HS-5 (cell line): ENCODE results near the gene VPS4A.

Experiments used
- DNase-seq: peaks from one replicate; pipeline ENCODE4 v3.0.0-alpha.2; 2012; ENCODE audit warnings: low read depth

The VPS4A gene

DNA sequence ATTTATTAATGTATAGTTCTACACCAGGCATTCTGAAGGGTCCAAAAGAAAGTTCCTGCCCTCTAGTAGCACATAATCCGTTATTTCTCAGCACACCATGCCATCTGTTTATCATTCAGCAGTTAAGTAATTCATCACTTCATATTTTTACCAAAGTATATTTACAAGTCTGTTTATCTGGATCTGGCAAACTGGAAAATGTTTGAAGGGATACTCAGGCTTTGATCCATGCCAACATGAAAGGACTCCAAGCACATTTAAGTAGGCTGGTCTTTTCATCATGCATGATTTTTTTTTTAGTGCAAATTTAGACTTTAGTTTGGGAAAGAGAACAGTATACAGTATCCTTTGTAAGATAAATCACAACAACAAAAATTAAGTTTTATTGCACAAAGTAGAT is 4.1 kb upstream of the VPS4A start:
- no peak for DNase-seq

DNA sequence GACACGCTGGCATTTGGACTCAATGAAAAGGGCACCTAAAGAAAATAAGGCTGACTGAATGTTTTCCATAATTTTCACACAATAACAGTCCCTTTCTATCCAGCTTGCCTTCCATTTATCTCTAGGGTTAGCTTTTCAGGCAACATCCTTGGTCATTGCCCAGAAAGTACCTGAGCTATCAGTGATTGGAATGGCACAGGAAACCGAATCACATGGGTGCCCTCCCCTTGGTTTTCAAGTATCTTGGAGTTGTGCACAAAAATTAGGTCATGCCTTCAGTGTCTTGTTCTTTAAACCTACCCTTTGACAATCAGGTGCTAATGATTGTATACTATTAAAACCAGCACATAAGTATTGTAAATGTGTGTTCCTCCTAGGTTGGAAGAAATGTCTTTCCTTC is 3.3 kb upstream of the VPS4A start:
- no peak for DNase-seq

DNA sequence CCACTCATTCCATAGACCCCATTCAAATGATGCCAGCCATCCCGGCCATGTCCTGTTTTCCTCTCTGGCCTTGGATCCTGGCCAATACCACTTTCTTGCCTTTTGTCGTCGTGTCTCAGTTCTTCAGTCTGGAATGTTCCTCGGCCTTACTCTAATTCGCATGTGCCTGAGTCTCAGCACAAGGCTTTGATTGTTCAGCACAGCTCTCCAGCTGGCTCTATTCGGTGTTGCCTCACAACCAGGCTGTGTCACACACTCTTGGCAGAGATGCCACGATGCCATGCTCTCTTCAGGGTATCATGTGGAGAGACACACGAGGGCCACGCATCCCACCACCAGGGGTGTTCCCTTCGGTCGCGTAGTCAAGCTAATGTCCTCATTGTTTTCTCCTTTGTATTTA is 1.8 kb upstream of the VPS4A start:
- no peak for DNase-seq

DNA sequence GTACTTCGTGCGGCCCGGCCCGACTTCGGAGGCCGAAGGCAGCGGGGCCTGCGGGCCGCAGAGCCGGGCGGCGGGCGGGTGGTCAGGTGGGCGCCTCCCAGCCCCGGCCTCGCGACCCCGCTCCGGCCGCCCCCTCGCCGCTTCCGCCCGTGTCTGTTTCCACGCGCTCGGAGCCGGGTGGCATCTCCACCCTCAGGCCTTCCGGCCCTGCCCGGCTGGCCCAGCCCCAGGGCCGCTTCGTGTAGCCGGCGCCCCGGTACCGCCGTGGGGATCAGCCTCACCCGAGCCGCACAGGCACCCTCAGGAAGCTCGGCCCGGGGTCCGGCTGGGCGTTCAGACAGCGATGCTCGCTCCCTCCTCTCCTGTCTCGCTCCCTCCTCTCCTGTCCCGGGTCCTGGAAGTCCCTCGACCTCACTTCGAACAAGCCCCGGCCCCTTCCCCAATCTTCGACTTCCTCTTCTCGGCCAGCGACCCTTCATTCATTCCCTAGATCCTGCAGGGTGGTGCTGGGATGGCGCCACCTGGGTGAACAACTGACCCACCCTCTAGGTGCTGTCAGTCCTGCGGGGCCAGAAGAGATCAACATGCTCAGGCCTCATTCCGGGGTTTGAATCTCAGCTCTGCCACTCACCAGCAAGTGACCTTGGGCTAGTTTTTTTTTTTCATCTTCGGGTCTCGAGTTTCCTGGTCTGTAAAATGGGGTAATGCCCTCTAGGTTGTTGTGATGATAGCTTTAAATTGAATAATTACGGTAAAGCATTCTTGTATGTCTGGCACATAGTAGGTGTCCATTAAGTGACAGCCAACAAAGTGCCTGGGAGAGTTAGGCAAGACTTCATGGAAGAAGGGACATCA is 610 bp downstream of the VPS4A start:
- DNase-seq, result no peak

DNA sequence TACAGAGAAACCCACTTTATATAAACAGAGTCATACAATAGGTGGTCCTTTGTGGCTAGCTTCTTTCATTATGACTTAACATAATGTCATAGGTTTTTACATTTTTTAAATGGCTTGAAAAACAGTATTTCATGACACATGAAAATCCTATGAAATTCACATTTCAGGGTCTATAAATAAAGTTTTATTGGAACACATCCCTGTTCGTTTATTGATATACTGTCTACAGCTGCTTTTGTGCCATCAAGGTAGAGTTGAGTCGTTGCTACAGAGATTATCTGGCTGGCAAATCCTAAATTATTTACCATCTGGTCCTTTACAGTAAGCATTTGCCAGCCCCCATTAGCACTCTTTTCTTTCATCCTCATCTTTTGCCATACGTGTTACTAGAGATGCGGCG is 2.3 kb downstream of the VPS4A start:
- no peak for DNase-seq

DNA sequence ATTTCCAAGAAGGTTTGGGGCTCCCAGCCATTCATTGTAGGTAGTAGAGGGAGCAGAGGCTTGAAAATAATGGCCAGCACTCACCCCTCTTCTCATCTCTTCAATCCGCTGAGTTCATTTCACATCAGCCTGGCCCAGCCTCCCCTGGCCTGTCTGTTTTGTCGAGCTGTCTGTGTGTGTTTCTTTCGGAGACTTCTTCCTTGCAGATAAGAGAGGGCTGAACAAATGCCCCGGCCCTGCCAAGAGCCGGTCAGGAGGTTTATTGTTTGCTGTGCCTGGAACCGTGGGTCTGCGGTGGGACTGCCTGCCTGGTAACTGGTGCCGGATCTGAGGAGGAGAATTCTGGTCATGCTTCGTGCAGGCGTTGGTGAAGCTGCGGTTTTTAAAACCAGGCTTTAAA is 3.4 kb downstream of the VPS4A start:
- no peak for DNase-seq

DNA sequence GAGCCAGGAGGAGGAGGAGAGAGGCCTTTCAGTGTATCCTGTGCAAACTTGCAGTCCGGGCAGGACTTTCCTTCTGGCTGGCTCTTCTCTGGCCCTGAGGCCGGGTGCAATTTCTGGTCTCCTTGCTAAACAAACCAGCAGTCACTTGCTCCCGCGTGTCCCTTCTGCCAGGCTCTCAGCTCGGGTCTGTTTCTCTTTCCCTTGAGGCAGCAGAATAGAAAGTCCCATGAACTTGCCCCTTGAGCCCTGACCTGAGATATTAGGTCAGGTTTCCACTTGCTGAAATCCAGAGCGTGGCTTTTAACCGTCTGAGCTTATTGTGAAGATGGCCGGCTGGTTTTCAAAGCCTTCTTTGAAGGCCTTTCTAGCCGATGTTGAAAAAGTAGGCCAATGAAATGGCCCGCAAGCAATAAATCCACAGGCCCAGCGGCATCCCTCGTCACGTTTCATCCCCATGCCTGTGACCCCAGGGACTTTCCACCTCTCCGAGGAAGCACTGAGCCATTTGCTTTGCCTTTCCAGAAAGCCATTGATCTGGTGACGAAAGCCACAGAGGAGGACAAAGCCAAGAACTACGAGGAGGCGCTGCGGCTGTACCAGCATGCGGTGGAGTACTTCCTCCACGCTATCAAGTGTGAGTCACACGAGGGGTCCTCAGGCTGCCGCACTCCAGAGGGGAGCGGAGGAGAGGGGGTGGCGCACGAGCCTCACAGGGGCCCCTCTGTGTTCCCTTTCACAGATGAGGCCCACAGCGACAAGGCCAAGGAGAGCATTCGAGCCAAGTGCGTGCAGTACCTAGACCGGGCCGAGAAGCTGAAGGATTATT is 4.5 kb downstream of the VPS4A start:
- no peak for DNase-seq

DNA sequence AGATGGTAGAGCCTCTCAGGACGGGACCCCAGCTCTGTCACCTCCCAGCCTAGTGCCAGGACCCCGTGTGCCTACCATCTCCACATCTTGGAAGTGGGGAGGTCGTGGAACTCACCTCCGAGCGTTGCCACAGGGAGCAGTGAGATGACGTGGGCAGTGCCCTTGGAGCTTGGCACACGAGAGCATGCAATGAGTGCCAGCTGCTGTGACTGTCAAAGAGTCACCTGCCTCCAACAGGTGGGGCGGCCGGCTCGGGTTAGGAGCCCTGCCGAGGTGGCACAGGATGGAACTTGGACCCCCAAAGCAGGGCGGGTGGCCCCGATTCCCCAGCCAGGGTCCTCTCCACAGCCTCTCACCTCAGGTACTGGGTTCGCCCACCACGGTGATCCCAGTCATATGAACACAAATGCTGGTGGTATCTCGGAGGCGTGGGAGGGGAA is 5.5 kb downstream of the VPS4A start:
- no peak for DNase-seq

DNA sequence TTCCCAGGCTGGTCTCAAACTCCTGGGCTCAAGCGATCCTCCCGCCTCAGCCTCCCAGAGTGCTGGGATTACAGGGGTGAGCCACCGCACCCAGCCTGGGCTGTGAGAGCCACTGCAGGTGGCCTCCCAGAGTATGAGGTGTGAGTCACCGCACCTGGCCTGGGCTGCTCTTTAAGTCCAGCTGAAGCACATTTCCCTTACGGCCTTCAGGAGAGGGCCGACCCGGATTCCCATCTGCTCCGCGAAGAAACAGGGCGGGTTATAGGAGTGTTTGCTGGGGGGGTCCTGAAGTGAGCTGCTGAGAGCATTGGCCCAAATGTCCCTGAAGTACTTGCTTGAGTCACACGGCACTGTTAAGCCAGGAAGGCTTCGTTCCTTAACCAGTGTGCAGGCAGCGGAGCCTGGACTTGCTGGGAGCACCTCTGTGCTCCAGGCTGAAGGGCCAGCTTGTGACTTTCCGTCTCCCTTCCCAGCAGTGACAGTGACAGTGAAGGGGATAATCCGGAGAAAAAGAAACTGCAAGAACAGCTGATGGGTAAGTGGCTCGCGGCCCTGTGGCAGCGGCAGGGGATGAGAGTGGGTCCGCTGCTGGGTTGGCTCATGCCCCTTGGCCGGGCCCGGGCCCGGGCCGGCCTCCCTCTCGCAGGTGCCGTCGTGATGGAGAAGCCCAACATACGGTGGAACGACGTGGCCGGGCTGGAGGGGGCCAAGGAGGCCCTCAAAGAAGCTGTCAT is 7.2 kb downstream of the VPS4A start:
- DNase-seq, result no peak

DNA sequence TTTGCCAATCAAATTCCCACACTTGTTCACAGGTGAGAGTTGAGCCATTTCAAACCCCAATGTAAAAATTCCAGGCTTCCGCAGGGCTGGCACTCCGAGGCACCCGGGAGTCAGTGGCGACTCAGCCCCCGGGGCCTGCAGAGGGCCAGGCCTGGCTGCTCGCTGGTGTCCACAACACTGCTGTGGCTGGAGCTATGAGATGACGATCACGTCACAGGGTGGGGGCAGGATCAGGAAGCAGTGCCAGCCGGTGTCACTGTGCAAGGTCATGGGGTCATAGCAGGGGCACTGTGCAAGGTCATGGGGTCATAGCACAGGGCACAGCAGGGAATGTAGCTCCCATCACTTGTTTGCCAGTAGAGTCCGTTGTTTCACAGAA is 7.8 kb downstream of the VPS4A start:
- no peak for DNase-seq

DNA sequence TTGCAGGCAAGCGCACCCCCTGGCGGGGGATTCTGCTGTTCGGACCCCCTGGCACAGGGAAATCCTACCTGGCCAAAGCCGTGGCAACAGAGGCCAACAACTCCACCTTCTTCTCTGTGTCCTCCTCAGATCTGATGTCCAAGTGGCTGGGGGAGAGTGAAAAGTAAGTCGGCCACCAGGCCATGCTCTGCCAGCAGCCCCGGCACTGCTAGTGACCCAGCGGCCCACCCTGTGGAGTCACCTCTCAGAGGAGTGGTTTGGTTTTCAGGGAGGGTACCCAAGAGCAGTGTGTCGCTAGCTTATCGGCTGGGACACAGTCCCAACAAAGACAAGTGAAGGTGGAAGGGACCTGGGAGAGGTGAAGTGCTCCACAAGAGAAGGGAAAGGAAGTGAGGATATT is 8.2 kb downstream of the VPS4A start:
- DNase-seq, result no peak

DNA sequence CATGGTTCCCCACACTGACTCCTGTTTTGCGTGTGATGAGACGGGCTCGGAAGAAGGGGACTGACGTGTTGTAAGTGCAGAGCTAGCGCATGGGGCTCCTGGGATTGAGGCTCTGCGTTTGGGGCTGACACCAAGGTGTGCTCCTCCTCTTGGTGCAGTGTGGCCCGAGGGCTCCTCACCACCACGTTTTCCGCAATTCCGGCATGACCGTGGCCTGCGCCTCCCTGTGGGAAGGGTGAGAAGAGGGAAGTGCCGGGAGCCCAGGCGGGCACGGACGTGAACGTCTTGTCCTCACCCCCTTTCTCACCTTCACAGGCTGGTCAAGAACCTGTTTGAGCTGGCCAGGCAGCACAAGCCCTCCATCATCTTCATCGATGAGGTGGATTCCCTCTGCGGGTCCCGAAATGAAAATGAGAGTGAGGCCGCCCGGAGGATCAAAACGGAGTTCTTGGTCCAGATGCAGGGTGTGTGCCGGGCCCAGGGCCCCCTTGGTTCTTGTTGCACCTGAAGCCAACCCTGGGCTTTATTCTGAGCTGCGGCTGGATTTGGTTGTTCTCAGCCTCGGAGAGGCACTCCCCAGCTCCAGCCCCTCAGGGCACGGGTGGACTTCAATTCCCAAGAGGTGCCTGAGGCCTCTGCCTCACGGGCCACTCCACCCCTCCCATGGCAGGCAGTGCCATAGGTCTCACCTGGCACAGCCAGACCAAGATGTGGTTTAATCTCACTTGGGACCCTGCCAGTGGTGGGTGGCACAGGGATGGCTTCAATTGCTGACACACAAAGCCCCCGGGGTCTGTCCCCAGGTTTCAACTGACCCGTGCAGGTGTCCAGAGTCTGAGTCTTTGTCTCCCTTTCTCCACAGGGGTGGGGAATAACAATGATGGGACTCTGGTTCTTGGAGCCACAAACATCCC is 8.9 kb downstream of the VPS4A start:
- DNase-seq, result no peak

DNA sequence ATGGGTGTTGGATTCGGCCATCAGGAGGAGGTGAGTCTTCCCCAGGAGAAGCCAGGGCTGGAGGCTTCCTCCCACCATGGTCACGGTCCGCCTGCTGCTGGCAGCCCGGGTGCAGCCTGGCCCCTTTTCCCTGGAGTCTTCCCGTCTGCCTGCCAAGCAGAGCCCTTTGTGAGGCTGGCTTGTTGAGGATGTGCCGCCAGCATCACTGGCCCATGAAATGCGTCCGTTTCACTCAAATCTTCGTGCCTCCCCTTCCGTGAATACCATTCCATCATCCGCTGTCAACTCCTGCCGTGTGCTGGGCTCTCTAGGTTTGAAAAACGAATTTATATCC is 9.6 kb downstream of the VPS4A start:
- DNase-seq, result no peak

DNA sequence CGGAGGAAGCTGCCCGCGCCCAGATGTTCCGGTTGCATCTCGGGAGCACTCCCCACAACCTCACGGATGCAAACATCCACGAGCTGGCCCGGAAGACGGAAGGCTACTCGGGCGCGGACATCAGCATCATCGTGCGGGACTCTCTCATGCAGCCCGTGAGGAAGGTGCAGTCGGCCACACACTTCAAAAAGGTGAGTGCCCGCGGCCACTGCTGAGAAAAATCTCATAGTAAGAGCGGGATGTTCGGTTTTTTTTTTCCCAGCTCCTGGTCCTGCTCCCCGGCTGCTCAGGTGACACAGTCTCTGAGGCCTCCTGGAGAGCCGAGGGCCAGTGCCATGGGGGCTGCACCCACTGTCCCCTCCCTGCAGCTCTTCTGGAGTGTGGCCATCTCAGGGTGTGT is 9.9 kb downstream of the VPS4A start:
- DNase-seq, result no peak

DNA sequence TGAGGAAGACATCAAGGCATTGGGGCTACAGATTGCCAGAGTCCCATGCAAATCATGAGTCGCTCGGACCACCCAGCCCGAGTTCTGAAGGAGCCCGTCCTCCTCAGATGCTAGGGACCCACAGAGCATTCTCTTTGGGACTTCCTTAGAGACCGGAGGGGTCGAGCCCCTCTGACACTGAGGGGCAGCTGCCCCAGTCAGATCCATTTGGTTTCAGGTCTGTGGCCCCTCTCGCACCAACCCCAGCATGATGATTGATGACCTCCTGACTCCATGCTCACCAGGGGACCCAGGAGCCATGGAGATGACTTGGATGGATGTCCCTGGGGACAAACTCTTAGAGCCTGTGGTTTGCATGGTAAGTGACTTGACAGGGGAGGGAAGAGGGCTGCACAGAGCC is 11.2 kb downstream of the VPS4A start:
- no peak for DNase-seq

DNA sequence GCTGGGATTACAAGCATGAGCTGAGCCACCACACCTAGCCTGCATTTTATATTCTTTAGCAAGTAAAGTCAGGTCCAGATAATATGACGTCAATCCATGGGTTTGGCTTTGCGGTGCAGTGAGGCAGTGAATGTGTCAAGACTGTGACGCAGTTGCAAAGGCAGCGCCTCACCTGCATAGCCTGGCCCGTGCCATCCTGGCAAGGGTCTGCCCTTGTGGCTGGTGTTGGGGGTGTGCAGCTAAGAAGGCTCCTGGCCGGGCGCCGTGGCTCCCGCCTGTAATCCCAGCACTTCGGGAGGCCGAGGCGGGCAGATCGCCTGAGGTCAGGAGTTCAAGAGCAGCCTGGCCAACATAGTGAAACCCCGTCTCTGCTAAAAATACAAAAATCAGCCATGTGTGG is 12.3 kb downstream of the VPS4A start:
- DNase-seq, result no peak

DNA sequence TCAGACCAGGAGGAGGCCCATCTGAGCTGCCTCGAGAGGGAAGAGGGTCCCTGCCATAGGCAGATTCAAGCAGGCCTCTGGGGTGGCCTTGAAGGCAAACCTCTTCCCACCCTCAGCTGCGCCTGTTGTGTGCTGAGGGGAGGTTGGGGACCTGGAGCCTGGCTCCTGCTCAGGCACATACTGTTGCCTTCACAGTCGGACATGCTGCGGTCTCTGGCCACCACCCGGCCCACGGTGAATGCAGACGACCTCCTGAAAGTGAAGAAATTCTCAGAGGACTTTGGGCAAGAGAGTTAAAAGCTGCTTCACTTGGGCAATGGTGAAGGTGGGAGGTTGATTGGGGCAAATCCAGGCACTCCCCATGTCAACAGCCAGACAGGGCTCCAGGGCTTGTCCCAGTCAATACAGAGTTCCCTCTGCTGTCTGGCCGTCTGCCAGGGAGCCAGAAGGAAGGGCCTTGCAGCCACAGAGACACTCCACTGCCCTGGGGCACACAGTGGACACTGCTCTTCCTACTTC is 12.9 kb downstream of the VPS4A start:
- DNase-seq, result no peak

DNA sequence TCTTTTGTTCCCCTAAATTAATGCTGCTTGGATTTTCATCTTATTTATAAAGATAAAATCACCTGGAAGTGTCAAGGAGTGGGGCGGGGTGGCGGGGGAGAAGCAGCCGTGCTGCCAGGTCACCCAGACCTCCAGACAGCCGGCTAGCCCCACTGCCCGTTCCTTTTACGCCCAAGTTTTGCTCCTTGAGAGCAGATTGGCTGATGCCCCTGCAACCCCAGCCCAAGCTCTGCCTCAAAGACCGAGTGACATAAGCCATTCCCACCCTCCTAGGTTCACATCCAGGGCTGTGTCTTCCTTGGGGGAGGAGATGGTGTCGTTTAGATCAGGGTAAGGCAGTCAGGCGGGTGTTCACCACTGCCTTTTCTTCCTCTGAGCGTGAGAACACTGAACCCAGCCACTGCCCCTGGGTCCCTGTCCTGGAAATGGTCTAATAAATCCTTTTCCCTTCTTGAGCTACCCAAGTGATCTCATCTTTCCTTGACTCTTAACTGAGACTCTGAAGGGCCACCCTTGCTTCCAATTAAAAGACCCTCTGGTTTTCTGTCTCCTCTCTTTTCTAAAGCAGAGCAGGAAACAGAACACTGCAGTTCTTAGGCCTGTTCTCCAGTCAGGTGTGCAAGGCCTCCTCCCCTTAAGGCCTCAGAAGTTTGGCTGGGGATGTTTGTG is 13.6 kb downstream of the VPS4A start:
- DNase-seq, result no peak

DNA sequence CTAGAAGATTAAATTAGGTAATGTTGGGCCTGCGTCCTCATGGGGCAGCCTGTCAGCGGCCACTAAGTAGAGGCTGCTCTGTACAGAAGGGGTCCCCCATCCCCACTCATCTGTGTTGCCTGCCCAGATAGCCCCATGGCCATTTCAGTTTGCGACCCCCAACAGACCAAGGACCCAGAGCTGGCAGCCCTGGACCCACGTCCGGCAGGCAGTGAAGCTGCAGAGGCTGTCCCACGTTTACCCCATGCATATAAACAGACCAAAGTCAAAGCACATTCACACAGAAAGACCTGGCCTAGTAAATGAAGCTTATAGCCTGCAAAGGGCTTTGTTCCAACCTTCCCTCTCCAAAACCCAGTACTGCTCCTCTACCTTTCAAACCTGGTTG is 14.6 kb downstream of the VPS4A start:
- no peak for DNase-seq

DNA sequence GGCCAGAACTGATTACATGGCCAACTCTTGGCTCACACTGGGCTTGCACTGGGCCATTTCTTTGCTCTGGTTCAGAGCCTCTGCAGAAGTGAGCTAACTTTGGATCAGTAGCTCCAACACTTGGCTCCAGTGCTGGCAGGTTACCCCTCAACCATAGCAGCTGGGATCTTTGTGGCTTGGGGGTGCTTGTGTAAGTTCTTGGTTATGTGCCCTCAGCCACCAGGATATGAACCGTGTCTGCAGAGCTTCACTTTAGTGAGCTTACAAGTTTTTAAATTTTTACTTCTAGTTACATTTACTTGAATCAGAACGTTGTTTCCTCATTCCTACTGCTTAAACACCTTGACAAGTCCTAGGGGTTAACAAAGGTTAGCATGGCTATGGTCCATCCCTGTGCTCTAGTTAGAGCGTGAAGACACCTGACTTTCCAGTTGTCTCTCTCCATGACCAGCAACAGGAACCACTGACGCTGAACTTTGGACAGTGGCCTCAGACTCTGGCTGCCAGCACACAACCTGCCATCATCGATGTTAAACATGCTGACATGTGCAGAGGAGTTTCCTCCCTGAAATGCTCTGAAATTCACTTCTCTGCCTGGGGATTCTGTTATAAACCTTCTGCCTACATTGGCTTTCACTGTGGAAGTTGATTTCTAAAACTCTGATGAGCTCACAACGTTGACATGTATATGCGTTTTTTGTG is 15.2 kb downstream of the VPS4A start:
- DNase-seq, result no peak
